GM18511 (cell line): ENCODE results near the gene TMEM117.
"Not testable (repeated sequence)": the region's sequence is repeated elsewhere in the genome, so short reads cannot be mapped to it uniquely, and the experiment has no call there.

Source experiments
- ATAC-seq: cut with Tn5 transposase; IDR thresholded peaks from one replicate; pipeline ENCODE4 v1.9.1; 2021; ENCODE audit warnings: mild to moderate bottlenecking, moderate library complexity; ENCODE audit not compliant: unreplicated experiment

TMEM117 gene

DNA sequence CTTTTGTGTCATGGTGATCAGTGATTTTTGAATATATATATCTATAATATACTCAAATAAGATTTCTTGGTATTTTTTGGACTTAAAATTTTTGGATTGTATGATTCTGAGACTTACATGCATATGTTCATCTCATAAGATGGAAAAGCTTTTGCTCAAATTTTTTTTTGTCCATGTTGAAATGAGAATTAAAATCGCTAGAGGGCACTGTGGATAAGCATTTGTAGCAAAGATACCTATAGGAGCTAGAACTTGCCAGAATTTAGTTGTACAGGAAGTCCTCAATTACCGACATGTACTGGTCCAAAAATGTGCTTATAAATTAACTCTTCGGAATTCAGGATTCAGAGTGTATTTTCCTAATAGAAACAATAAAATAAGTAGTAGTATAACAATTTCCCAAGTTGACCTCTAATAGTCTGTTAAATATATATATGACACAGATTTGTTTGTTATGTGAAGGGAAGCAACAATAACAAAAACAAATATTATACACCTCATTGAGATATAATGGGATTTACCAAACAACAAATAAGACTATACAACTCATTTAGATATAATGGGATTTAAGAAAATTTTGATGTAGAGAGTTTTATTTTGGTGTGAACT, 179.6 kb downstream of the TMEM117 start:
- peak; percentile 81 for ATAC-seq

DNA sequence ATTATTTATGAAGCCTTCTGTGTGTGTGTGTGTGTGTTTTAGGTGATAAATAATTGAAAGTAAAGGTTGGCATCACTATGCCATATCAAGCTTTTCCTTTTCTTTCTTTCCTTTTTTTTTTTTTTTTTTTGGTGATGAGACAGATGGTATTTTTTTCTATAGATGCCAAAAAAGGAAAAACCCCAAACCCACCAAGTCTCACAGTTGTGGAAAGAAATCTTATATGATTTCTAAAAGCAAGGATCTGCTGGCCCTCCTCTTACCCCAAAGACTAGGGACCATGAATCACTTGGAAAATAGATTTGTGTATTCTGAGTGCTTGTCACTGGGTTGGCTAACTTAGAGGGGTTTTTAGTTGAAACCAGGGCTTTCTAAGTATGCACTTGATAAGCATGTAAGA, 181.3 kb downstream of the TMEM117 start:
- ATAC-seq = no peak

DNA sequence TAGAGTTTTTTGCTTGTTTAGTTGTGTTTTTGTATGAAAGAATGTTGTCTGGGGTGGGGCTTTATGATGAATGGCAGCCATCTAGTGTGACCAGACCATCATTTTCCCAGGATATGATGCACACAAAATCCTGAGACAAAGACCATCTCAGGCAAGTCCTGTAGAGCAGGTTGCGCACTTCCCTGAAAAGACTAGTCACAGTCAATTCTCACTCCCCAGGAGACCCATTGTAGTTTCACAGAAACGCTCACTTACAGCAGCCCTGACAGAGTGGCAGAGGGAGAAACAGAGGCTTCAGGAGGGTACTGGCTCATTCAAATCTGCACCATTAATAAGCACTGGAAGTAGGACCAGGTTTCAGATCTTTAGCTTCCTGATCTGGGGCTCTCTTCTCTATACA, 183.2 kb downstream of the TMEM117 start:
- no peak for ATAC-seq

DNA sequence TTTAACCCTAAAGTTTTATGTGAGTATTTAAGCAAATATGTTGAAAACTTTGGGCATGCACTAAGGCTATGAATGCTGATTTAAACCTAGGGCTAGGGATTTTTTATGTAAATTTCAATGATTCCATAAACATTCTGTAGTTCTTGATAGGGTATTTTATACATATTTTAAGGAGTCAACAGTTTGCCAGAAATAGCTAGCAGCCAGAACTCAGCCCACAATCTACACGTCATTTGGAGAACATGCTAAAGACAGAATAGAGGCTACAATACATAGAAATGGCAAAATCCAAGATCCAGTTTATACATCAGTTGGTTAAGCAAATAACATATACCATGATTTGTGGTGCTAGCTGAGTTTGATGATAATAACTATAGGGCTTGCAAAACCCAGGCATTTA, 184.7 kb downstream of the TMEM117 start:
- ATAC-seq = no peak

DNA sequence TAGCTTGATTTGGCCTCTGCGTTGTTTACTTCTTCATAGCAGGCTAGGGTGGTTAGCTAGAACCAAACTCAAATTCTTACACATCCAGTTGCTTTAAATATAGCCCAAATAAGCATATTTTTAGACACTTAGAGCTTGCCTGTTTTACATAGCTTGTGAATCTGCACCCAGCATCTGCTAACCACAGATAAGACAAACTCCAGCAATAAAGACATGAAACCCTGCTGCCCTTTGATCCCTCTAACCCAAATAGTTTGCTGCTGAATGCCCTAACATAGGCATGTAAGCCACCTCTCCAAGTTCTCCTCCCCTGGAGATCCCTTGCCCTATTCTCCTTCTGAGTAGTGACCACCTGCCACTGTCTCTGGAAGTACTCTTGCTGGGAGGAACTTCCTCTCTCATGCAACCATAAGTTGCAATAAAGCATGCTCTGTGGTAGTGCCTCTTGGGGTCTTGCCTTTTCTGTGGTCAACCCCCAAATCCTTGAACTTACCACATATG, 185.6 kb downstream of the TMEM117 start:
- ATAC-seq = peak; percentile 91

DNA sequence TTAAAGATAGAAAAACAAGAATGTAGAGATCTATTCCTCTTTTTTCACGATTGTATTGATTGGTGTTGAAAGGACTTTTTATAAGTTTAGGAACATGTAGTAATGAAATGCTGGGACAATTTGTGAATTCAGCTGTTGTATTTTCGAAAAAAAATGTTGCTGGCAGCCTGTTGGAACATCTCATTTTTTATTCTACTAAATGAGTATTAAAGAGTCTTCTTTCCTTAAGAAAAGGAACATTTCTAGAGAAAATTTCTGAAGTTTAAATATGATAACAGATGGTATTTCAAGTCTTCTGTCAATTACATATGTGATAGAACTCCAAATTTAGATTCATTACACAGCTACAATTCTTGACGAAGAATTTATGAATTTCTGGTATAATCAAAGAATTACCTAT, 189.6 kb downstream of the TMEM117 start:
- ATAC-seq = no peak

DNA sequence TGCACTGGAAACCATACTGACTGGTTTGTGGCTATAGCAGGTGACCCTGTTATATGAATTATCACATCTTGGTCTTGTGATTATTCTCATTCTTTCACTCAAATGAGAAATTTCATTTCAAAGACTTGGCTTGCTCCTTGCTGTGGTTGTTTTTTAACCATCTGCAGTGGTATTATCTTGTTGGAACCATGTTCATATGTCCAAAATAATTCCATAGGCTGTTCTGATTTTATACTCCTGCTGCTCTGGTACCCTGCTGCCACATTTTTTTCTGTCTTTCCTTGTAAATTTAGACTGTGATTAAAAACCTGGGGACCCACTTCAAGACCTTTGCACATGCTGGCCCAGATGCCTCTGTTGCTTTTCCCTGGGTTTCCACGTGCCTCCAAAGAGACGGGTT, 190.2 kb downstream of the TMEM117 start:
- no peak for ATAC-seq

DNA sequence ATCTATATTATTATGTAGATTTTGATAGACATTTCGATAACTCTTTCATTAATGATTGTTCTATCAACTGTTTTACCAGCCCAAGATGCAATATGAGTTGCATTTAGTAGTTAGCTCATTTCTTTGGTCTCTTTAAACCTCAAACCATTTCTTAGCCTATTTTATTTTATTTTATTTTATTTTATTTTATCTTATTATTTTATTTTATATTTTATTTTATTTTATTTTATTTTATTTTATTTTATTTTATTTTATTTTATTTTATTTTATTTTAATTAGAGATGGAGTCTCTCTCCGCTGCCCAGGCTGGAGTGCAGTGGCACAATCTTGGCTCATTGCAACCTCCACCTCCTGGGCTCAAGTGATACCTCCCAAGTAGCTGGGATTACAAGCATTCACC, 191.0 kb downstream of the TMEM117 start:
- ATAC-seq = not testable (repeated sequence)

DNA sequence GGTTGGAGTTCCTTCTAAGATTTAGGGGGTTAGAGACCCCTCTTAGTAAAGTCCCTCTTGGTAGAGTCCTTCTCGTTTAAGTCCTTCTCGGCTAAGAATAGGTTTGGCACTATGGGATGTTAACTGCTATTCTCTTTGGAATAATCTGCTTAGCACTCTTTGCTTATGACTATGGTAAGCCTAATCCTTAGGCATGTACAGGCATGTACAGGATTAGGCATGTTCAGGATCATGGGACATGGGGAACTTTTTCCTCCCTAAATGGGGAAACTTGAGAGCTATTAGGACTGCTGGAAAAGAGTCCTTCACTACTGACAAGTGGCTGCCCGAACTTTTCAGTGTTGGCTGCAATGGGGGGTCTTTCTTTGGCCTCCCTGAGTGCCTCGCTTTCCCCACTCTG, 193.3 kb downstream of the TMEM117 start:
- no peak for ATAC-seq

DNA sequence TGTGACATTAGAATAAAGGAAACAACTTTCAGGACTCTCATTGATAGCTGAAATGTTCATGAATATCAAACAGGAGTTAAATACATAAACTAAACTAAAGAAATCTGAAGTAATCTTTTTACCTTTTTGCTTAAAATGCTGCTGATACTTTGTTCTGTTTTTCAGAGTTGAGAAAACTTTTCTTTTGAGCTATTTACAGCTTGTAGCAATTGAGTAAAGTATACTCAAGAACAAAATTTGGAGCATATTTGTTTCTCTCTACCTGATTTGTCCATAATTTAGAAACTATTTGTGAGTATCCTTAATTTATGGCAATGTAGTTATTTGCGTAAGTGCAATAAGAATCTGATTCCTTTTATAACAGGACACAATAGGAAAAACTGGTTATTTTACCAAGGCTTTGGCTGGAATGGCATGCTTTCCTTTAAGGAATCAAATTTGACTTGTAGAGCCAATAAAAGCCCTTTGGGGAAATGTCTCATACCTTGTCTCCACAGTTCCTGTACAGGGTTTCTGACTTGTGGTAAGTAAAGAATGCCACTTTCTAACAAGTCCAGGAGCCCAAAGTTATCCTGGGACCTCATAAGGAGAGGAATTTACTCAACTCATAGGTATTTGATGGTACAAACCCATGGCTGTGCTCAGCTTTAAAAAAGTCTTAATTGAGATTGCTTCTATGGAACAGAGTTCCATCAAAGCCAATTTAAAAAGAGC, 195.7 kb downstream of the TMEM117 start:
- no peak for ATAC-seq

DNA sequence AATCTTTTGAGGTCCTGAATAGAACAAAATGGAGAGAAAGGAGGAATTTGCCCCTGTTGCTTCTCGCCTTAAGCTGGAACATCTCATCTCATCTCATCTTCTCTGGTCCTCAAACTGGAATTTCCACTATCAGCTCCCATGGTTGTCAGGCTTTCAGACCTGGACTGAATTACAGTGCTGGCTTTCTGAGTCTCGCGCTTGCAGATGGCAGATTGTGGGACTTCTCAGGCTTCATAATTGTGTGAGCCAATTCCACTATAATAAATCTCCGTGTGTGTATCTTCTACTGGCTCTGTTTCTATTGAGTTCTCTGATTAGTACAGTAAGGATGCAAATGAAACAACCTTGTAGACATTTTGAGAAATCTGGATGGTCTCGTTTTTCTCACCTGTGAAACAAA, 199.0 kb downstream of the TMEM117 start:
- ATAC-seq = no peak

DNA sequence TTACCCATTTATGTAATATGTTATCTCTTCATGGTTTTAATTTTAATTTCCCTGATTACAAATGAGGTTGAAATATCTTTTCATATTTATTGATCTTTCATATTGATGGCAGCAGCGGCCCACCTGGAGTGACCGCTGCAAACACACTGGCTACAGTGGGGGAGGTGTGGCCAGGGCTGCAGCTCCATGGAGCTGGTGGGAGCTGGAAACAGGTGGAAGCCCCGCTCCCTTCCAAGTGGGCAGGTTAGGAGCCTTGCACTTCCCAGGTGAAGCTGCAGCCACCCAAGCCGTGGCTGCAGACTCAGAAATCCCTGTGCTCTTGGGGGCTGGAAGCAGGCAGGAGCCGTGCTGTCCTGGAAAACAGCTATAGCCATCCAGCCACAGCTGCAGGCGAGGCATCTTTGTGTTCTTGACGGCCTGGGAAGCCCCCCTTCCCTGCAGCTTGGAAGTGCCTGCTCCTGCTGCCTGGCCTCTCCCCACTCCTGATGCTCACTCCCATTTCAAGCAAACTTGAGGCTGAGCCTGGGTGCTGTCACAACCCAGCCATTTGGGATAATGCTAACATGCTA, 201.1 kb downstream of the TMEM117 start:
- no peak for ATAC-seq

DNA sequence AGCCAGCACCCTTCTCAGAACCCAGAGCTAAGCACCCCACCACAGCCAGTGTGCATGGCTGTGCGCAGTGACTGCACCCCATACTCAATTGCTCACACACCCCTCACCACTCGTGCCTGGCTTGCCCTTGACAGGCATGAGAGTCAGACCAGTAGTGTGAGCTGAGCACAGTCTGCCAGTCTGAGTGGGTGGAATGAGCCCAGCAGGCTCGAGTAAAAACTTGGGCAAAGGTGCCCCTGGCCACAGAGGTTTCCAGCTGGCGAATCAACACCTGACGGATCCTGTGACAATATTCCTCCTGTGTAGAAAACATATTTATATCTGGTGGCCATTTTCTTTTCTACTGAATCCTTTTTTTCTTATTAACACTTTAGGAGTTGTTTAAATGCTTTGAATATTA, 202.5 kb downstream of the TMEM117 start:
- ATAC-seq = no peak

DNA sequence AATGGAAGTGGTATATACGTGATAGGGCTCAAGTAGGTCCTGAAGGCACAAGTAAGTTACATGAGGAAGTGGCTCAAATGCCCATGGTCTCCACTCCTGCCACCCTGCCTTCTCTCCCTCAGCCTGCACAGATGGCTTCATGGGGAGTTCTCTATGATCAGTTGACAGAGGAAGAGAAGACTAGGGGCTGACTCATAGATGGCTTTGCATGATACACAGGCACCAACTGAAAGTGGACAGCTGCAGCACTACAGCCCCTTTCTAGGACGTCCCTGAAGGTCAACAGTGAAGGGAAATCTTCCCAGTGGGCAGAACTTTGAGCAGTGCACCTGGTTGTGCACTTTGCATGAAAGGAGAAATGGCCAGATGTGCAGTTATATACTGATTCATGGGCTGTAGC, 208.6 kb downstream of the TMEM117 start:
- not testable (repeated sequence) for ATAC-seq

DNA sequence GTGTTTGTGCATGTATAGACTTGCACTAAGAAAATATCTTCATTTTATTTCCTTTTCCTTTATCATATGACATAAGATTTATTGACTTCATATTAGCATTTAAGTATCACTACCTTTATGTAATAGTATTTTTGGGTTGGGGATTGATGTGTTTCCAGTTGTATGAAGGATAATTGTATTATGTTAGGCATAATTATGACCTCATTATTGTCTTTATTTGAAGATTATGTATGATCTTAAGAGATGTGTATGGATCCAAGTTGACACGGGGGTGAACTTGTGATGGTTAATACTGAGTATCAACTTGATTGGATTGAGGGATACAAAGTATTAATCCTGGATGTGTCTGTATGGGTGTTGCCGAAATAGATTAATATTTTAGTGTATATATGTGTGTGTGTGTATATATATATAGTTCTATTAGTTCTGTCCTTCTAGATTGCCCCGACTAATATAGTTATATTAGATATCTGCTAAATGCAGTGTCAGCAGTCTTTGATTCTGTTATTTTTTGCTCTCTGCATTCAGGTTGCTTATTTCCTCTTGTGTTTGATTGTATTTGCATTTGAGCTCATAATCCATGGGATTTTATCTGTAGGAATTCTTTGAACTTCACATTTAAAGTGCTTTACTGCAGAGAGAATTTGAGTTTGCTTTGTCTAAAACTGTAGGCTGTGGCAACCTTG, 211.0 kb downstream of the TMEM117 start:
- no peak for ATAC-seq

DNA sequence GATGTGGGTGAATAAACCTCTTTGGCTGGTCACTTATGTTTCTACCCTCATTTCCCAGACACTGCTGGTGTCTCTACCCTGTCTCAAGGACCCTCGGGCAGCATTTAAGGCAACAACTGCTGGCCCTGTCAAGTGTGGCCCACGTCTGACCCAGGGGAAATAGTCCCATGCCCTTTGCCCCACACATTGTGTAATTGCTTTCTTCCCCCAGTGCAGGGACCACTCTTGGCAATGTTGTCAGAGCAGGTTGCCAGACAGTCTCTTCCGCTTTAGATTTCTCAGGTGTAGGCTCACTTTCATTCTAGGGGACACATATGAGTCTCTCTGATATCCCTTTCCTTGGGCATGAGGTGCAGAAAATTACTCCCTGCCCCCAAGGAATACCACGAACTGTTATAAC, 216.7 kb downstream of the TMEM117 start:
- no peak for ATAC-seq

DNA sequence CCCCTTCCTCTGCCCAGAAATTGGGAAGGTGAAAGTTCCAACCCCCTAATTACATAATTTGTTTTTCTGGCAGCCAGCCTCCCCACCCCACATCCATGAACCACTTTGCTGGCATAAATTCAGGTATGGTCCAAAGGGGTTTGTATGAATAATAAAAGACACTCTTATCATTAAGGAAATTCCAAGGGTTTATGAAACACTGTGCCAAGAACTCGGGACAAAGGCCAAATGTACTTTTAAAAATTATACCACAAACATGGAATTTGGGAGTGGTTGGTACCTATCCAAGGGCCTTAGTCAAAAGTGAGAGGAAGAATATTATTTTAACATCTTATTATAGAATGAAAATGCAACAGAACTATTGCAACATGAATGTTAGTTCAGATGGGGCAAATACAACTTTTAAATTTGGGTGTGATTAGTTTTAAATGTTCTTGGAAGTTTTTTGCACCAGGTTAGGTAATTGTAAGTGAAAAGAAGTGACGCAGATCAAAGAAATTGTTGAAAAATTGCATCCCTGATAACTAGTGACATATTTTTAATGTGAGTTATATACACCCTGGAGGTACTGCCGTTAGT, 217.8 kb downstream of the TMEM117 start:
- ATAC-seq = no peak

DNA sequence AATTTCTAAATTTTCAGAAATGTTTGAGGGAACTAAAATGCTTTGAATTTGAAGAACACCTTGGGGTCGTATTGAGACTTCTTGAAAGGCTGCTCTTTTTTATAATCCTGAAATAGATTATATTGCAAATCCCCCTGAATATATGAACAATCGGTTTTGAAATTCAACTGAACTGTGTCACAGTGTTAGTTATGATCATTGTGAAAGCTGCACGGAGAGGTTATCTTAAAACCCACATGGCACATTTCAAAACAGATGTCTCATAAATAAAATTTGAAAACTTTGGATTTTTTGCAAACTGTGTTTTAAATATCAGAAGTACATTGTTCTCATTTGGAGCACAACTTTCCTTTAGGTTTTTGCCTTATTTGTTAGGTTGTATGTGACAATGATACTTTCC, 218.4 kb downstream of the TMEM117 start:
- ATAC-seq = no peak

DNA sequence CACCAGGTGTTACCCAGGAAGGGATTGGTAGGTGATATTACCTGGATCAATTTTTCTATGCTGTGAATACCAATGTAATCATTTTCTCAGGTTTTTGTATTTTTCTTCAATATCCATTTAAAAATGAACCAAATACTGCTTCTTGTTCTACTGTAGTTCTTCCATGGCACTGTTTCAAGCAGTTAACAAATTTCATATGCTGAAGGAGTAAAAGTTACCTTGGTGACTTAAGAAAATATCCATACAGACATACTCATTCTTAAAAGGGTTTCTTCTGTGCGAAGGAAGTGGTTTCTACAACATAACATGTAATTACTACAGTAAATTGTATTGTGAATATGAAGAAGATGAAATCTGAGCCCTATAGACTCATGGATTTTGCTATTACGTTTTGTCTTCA, 222.5 kb downstream of the TMEM117 start:
- no peak for ATAC-seq

DNA sequence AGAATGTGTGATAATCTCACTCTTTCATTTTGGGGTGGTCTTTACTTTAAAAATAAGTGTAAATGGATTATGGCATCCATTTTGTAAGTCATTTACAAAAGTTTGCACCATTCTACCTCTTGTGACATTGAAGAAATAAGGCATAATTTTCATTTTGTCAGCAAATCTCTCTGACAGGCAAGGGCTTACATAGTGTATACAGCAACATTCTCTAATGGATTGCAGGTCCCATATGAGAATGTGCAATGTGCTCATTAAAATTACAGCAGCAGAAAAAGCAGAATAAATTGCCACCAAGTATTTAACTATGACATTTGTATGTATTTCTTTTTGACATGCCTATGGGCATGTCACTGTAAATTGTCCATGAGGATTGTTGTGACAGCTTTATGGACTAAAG, 223.6 kb downstream of the TMEM117 start:
- no peak for ATAC-seq

DNA sequence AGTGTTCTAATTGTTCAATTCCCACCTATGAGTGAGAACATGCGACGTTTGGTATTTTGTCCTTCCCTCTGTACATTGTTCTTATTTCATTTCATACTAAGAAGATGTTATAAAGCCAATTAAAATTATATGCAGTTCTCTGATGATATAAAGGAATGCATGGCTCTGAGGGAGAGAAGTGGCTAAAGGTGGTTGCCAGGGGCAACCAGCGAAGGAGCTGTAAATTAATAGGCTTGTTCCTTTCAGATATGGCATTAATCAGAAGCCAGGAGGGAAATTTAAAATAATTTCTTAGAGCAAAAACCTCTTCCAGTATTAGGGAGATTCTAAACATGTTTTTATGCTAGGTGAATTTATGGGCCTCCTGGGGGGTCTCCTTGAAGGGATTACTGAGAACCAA, 227.8 kb downstream of the TMEM117 start:
- ATAC-seq = no peak
